Gastrocnemius medialis (tissue), 4 donors: ENCODE results near the gene XPC. TPM values are rescaled to one million over a fixed set of nuclear protein-coding genes. Genes with fewer than 3 reads are reported as not detected.

Experiments used
- ATAC-seq, 2 donors: fragments of 150-250 bp; one replicate each; pipeline ENCODE4 v1.9.1; 2016
- DNase-seq, 2 donors: peaks; one replicate each; pipeline ENCODE4 v3.0.0-alpha.2; 2019
- H3K27ac ChIP-seq, 4 donors: fragments of 200-600 bp; sonication (generic); 1 replicate in 1 of 4; 2 replicates in 3 of 4; pipeline ENCODE4 v1.5.1; 2016 to 2018; ENCODE audit warnings: mild to moderate bottlenecking in 2 of 4, moderate library complexity in 1 of 4
- H3K27me3 ChIP-seq, 3 donors: fragments of 200-600 bp; sonication (generic) in 2 of 3; 1 replicate in 1 of 3; 2 replicates in 2 of 3; pipeline versions ENCODE4 v1.5.1 to v1.6.0; 2016 to 2019; ENCODE audit warnings: mild to moderate bottlenecking in 1 of 3, moderate library complexity in 1 of 3
- H3K36me3 ChIP-seq, 2 donors: fragments of 200-600 bp; sonication (generic) in 1 of 2; one replicate each; pipeline ENCODE4 v1.5.1; 2017 to 2018
- H3K4me1 ChIP-seq, 2 donors: fragments of 200-600 bp; sonication (generic) in 1 of 2; one replicate each; pipeline ENCODE4 v1.5.1; 2016 to 2017; ENCODE audit warnings: mild to moderate bottlenecking in 2 of 2
- H3K4me3 ChIP-seq, 4 donors: fragments of 200-600 bp; sonication (generic) in 3 of 4; 1 replicate in 1 of 4; 2 replicates in 3 of 4; pipeline ENCODE4 v1.5.1; 2016 to 2019; ENCODE audit warnings: mild to moderate bottlenecking in 2 of 4
- H3K9me3 ChIP-seq, 3 donors: fragments of 200-600 bp; sonication (generic) in 2 of 3; 1 replicate in 1 of 3; 2 replicates in 2 of 3; pipeline ENCODE4 v1.5.1; 2016 to 2019
- CTCF ChIP-seq, 5 experiments: fragments of 450-650 bp in 3 of 5; fragments of 200-600 bp in 2 of 5; sonication (generic) in 2 of 5; IDR thresholded peaks in 4 of 5; conservative IDR thresholded peaks in 1 of 5; 1 replicate in 4 of 5; 2 replicates in 1 of 5; pipeline ENCODE4 v1.5.1; 2016 to 2019; ENCODE audit warnings: antibody characterized with exemption in 5 of 5, mild to moderate bottlenecking in 3 of 5, moderate library complexity in 3 of 5
- POLR2A ChIP-seq, 2 donors: fragments of 450-650 bp; IDR thresholded peaks; one replicate each; pipeline ENCODE4 v1.6.1; 2017; ENCODE audit warnings: antibody characterized with exemption in 2 of 2, mild to moderate bottlenecking in 2 of 2, moderate library complexity in 2 of 2
- in situ Hi-C, 4 donors: fragments of 200-750 bp; cut with MboI; loops; one replicate each; pipeline versions ENCODE4 v1.15.0 to v1.8.0; 2017; ENCODE audit warnings: low sequenced_read_pairs in 4 of 4
- intact Hi-C: fragments of 100-400 bp; cut with DNase I; formaldehyde crosslinking; loops from one replicate; pipeline ENCODE4 v1.15.1; 2023; ENCODE audit warnings: low total_unique reads
- total RNA-seq, 4 donors: library from RNA; depleted of rRNA; stranded (reverse); fragments of >200 nt; gene quantifications; one replicate each; pipeline versions ENCODE4 v1.1.0 to v1.2.3, GENCODE V29; 2016

Gene XPC
- total RNA-seq, 4 donors from 2014 or later, result 22.0 to 30.6 (median 27.0) TPM

- in situ Hi-C loops (loop anchor here in 1 of 4 donors (25.0 kb wide), 1 partner anchor 921 kb away; the partner anchor contains the start of gene MRPS25), intact Hi-C loops (no loop called here)
- peaks cover 0 to 55% of the 10 kb centered on the region in 2 donors for H3K36me3 ChIP-seq
- H3K9me3 ChIP-seq, result no peaks in the 10 kb centered on the region
- TF ChIP-seq POLR2A (IDR thresholded peaks at IDR 0.05) (no peak), CTCF (IDR thresholded peaks at IDR 0.05 in 4 of 5, conservative IDR thresholded peaks at IDR 0.05 in 1 of 5) (no peak)
- DNase-seq, result no peak
- peak overlapping the region in 2 of 4 donors; percentile 83 to 97 for H3K27ac ChIP-seq
- H3K4me1 ChIP-seq, result peaks cover 43 to 55% of the 10 kb centered on the region in 2 donors
- no peak for ATAC-seq
- no peak overlapping the region for H3K4me3 ChIP-seq
- H3K27me3 ChIP-seq, result no peaks in the 10 kb centered on the region
Observed at GRCh38 chr3:14141144-14141543, 37.3 kb downstream of the XPC start.

- Histone ChIP-seq H3K4me3 (no peak overlapping the region), H3K27me3 (no peaks in the 10 kb centered on the region), H3K9me3 (no peaks in the 10 kb centered on the region), H3K27ac (peak overlapping the region in 2 of 4 donors; percentile 83 to 97), H3K4me1 (peaks cover 42 to 59% of the 10 kb centered on the region in 2 donors), H3K36me3 (peaks cover 0 to 60% of the 10 kb centered on the region in 2 donors)
- intact Hi-C loops (no loop called here), in situ Hi-C loops (loop anchor here in 1 of 4 donors (25.0 kb wide), 1 partner anchor 922 kb away; the partner anchor contains the start of gene MRPS25)
- DNase-seq (no peak), ATAC-seq (no peak)
- TF ChIP-seq CTCF (IDR thresholded peaks at IDR 0.05 in 4 of 5, conservative IDR thresholded peaks at IDR 0.05 in 1 of 5), result no peak
- TF ChIP-seq POLR2A (IDR thresholded peaks at IDR 0.05), result no peak
Observed at GRCh38 chr3:14140668-14141067, 37.7 kb downstream of the XPC start.

- intact Hi-C loops, result no loop called here
- no peak for DNase-seq
- no peak for ATAC-seq
- H3K36me3 ChIP-seq, result peaks cover 0 to 69% of the 10 kb centered on the region in 2 donors
- no peak for TF ChIP-seq POLR2A (IDR thresholded peaks at IDR 0.05)
- TF ChIP-seq CTCF (IDR thresholded peaks at IDR 0.05 in 4 of 5, conservative IDR thresholded peaks at IDR 0.05 in 1 of 5), result no peak
- H3K9me3 ChIP-seq, result no peaks in the 10 kb centered on the region
- peak overlapping the region in 2 of 4 donors; percentile 83 to 97 for H3K27ac ChIP-seq
- H3K4me1 ChIP-seq, result peaks cover 33 to 54% of the 10 kb centered on the region in 2 donors
- H3K27me3 ChIP-seq, result no peaks in the 10 kb centered on the region
- no peak overlapping the region for H3K4me3 ChIP-seq
- in situ Hi-C loops, result loop anchor here in 1 of 4 donors (25.0 kb wide), 1 partner anchor 923 kb away; the partner anchor contains the start of gene MRPS25
Observed at GRCh38 chr3:14139771-14140170, 38.6 kb downstream of the XPC start.

GRCh38 chr3:14138878-14139655 lies 39.3 kb downstream of the XPC start:
- in situ Hi-C loops (loop anchor here in 1 of 4 donors (25.0 kb wide), 1 partner anchor 923 kb away; the partner anchor contains the start of gene MRPS25), intact Hi-C loops (no loop called here)
- H3K9me3 ChIP-seq, result no peaks in the 10 kb centered on the region
- no peak for TF ChIP-seq CTCF (IDR thresholded peaks at IDR 0.05 in 4 of 5, conservative IDR thresholded peaks at IDR 0.05 in 1 of 5)
- TF ChIP-seq POLR2A (IDR thresholded peaks at IDR 0.05), result no peak
- peaks cover 26 to 47% of the 10 kb centered on the region in 2 donors for H3K4me1 ChIP-seq
- ATAC-seq (no peak), DNase-seq (no peak)
- H3K36me3 ChIP-seq, result peaks cover 0 to 76% of the 10 kb centered on the region in 2 donors
- H3K27me3 ChIP-seq, result no peaks in the 10 kb centered on the region
- no peak overlapping the region for H3K4me3 ChIP-seq
- H3K27ac ChIP-seq, result peak overlapping the region in 3 of 4 donors; percentile 13 to 97 (median 90)
